Smooth muscle cell of the brain vasculature (primary cell): Measurements from ENCODE around the gene NOP16.

Source experiments
- DNase-seq: peaks from one replicate; pipeline ENCODE4 v3.0.0-alpha.2; 2012; ENCODE audit warnings: low read depth, low spot score

NOP16 gene

GRCh38 chr5:176386491-176386890, 1.9 kb downstream of the NOP16 start:
- DNase-seq: no peak

DNA sequence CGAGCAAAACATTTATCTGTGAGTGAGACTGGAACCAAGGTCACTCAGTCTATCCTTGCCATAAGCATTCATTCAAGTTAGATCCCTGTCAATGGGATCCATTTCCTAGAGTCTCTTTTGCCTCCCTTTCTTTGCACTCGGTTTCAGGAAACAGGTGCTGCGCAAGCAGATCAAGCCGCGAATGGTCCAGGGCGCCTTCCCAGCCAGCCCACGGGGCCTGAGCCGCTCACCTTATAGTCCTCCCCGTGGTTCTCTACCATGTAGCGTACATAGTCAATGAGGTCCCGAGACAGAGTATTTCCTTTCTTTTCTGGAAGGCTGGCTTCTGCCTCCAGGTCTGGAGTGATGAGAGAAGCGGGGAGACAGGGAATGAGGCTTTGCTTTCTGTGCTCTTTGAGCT, 3.4 kb downstream of the NOP16 start:
- DNase-seq: no peak

- no peak for DNase-seq
Measured at GRCh38 chr5:176384366-176384930, 4.0 kb downstream of the NOP16 start.

DNA sequence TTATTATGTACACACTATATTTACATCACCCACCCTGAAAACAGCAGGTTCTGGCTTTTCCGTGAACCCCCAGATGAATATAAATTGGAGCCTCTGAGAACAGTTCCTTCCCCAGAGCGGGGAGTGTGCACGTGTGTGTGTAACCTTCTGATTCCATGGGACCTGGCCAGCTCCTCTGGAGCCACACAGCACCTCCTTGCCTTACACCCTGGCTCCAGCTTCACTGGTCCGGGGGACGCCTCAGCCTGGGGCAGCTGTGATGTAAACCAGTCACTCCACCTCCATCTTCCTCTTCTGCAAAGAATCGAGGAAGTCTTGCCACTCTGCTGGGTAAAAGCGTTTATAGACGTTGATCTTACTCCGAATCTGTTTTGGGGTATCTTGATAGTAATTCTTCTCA, 4.4 kb downstream of the NOP16 start:
- no peak for DNase-seq

DNA sequence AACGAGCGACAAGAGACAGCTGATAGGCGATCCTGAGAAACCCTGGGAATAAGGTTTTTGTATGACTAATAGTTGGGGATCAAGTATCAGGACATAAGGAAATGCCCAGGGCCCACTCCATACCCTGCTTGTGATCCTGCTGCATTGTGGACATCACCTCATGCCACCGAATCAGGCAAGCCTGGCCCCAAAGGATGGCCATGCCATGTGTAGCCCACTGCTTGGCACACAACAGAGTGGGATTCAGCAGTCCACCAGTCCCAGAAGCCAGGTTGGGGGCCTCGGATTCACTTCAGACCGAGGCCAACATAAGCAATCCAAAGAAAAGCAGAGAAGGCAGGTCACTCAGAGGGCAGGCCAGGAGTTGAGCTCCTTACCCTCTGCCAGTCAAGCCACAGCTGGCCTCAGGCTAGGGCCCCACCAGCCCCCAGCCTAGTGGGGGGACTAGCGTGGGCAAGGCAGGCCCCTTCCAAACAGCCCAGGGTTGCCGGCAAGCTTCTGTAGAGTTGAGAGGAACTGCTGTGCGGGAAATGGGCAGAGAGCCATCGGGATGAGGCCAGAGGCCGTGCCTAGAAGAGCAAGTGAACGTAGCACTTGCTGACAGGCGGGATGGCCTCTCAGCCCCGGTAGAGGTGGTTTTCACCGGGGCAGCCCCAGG, 5.0 kb downstream of the NOP16 start:
- DNase-seq: no peak

GRCh38 chr5:176382721-176383120, 5.7 kb downstream of the NOP16 start:
- no peak for DNase-seq

GRCh38 chr5:176381979-176382378, 6.4 kb downstream of the NOP16 start:
- DNase-seq: no peak

GRCh38 chr5:176381423-176381822, 7.0 kb downstream of the NOP16 start:
- no peak for DNase-seq

DNA sequence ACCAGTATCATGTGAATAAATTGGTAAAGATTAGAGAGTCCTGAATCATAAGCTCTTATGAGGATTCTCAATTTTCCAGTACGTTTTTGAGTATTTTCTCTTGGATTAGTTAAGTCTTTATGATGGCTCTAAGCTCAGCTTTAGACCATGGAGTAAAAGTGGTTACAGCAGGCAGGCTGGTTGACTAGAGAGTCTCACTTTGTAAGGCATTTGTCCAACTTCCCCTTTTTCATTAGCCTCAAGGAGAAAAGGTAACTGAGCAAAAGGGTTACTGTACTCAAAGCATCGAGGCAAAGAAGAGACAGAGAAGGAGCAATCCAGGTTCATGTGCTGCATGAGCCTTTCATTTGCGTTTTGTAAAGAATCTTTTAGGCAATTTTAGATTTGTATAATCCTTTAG, 8.5 kb downstream of the NOP16 start:
- DNase-seq: no peak

- DNase-seq: no peak
Measured at GRCh38 chr5:176373100-176373818, 15.1 kb downstream of the NOP16 start.

- no peak for DNase-seq
Measured at GRCh38 chr5:176371621-176372539, 16.5 kb downstream of the NOP16 start.

GRCh38 chr5:176369934-176370711, 18.3 kb downstream of the NOP16 start:
- no peak for DNase-seq

DNA sequence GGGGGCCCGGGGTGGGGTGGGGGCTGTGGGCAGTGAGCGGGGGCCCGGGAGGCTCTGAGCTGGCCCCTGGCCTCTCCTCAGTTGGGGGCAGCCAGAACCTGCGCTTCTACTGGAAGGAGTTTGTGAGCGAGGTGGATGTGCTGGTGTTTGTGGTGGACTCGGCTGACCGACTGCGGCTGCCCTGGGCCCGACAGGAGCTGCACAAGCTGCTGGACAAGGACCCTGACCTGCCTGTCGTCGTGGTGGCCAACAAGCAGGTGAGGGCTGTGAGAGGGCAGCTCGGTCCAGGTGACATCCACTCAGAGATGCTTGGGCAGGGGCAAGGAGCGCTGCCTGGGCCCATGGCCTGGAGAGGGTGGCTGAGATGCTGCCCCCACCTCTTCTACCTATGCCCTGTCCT, 19.7 kb downstream of the NOP16 start:
- DNase-seq: no peak

DNA sequence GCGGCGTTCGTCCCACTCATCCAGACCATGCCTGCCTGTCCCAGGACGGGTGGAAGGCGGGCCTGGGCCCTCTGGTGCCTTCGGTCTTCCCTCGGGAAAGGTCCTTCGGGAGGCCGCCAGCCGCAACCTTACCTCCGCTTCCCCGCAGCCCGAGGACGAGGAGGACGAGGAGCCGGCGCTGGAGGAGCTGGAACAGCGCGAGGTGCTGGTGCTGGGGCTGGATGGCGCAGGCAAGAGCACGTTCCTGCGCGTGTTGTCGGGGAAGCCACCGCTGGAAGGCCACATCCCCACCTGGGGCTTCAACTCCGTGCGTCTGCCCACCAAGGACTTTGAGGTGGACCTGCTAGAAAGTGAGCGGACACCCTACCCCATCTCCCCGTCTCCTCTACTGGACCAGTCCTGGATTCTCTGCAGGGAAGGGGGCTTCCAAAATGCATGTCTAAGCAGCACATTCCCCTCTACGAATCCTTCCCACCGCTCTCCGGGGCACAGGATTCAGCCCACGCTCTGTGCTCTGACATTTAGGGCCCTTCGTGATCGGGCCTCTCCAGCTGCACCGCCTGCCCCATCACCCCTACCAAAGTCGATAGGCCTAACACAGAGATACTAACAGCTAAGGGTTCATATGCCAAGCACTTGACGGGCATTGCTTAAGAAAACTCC, 22.0 kb downstream of the NOP16 start:
- DNase-seq: no peak

- no peak for DNase-seq
Measured at GRCh38 chr5:176365351-176366231, 22.8 kb downstream of the NOP16 start, which contains the start of gene ARL10. Gene ARL10, plus strand, starts transcription at chr5:176365487. Its CDS starts 77 bp downstream, at chr5:176365564.

- no peak for DNase-seq
Measured at GRCh38 chr5:176364765-176365350, 23.5 kb downstream of the NOP16 start.

DNA sequence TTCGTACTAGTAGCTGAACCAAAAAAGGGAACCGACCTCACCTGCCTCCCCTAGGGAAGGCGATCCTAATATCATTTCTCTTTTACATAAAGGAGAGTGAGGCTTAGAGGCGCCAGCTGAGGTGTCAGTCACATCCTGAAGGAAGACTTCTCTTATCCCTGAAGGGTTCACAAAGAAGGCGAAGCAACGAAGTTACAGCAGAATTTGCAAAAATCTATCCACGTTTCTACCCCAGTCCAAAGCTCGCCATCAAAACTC, 26.2 kb downstream of the NOP16 start:
- DNase-seq: no peak

- peak; percentile 56 for DNase-seq
Measured at GRCh38 chr5:176361437-176362232, 26.8 kb downstream of the NOP16 start, which contains the start of gene KIAA1191. Gene KIAA1191, minus strand, starts transcription at chr5:176361764. Its CDS starts 2,256 bp downstream, at chr5:176359508.
